Measurements from ENCODE around the gene CCDC107. TPM values are rescaled to one million over a fixed set of nuclear protein-coding genes. Genes with fewer than 3 reads are reported as not detected.
A peak's percentile ranks its signal among the peaks of the same experiment; 100 is the strongest.
"Not testable (repeated sequence)": the region's sequence is repeated elsewhere in the genome, so short reads cannot be mapped to it uniquely, and the experiment has no call there.

The CCDC107 gene
- total and polyA plus RNA-seq, 8 donors = 13.8 to 84.7 (median 23.0) TPM

GRCh38 chr9:35639631-35640030 is 18.5 kb upstream of the CCDC107 start:
- FAIRE-seq (no peak), DNase-seq (no peak), ATAC-seq (no peak)
- H3K4me3 ChIP-seq = no peak overlapping the region
- no peaks in the 10 kb centered on the region for H3K27me3 ChIP-seq
- no peak overlapping the region for H3K27ac ChIP-seq
- no peaks in the 10 kb centered on the region for H3K4me1 ChIP-seq
- intact Hi-C loops (cut with DNase I) = loop anchor here in 1 of 3 donors (10.0 kb wide), 1 partner anchor 65 kb away; no protein-coding TSS in a partner anchor
- no peak for TF ChIP-seq CTCF (IDR thresholded peaks at IDR 0.05)
- no peaks in the 10 kb centered on the region for H3K9me3 ChIP-seq
- 69 to 83% methylated on average over 1 of the region's 1 CpG for WGBS, 2 donors
- H3K36me3 ChIP-seq = no peaks in the 10 kb centered on the region

- H3K27ac ChIP-seq, FAIRE-seq, H3K9me3 ChIP-seq, H3K4me3 ChIP-seq, H3K4me1 ChIP-seq, H3K27me3 ChIP-seq, H3K36me3 ChIP-seq, ATAC-seq: not testable (repeated sequence)
- WGBS, 2 donors = 94 to 96% methylated on average over 15 of the region's 15 CpGs
- intact Hi-C loops (cut with DNase I) = loop anchor here in 1 of 3 donors (10.0 kb wide), 1 partner anchor 64 kb away; no protein-coding TSS in a partner anchor
- DNase-seq = peak in 1 of 6 donors; percentile 23
Measured at GRCh38 chr9:35640431-35640830, 17.7 kb upstream of the CCDC107 start.

GRCh38 chr9:35641478-35641877 is 16.6 kb upstream of the CCDC107 start:
- DNase-seq, H3K36me3 ChIP-seq, H3K4me1 ChIP-seq, H3K9me3 ChIP-seq, H3K4me3 ChIP-seq, ATAC-seq, FAIRE-seq, H3K27me3 ChIP-seq, H3K27ac ChIP-seq: not testable (repeated sequence)
- WGBS, 2 donors = 91 to 95% methylated on average over 3 of the region's 3 CpGs
- intact Hi-C loops (cut with DNase I) = loop anchor here in 1 of 3 donors (10.0 kb wide), 1 partner anchor 63 kb away; no protein-coding TSS in a partner anchor

- TF ChIP-seq CTCF (IDR thresholded peaks at IDR 0.05) = no peak
- no peaks in the 10 kb centered on the region for H3K36me3 ChIP-seq
- no peak overlapping the region for H3K4me3 ChIP-seq
- WGBS, 2 donors = 85 to 89% methylated on average over 12 of the region's 12 CpGs
- DNase-seq (peak in 1 of 6 donors; percentile 16), ATAC-seq (no peak), FAIRE-seq (no peak)
- H3K4me1 ChIP-seq = peaks cover 0 to 6% (median 0%) of the 10 kb centered on the region in 3 donors
- intact Hi-C loops (cut with DNase I) = loop anchor here in 1 of 3 donors (10.0 kb wide), 1 partner anchor 62 kb away; no protein-coding TSS in a partner anchor
- no peaks in the 10 kb centered on the region for H3K9me3 ChIP-seq
- H3K27ac ChIP-seq = no peak overlapping the region
- no peaks in the 10 kb centered on the region for H3K27me3 ChIP-seq
Measured at GRCh38 chr9:35643046-35643445, 15.0 kb upstream of the CCDC107 start.

GRCh38 chr9:35645736-35646135 is 12.4 kb upstream of the CCDC107 start:
- H3K27me3 ChIP-seq, H3K9me3 ChIP-seq, FAIRE-seq, ATAC-seq, H3K36me3 ChIP-seq, H3K4me1 ChIP-seq: not testable (repeated sequence)
- DNase-seq = peak in 1 of 6 donors; percentile 40
- Histone ChIP-seq H3K4me3 (peak overlapping the region; percentile 30 to 67 (median 48)), H3K27ac (peak overlapping the region; percentile 72 to 94 (median 82))
- intact Hi-C loops (cut with DNase I) = loop anchor here in 1 of 3 donors (10.0 kb wide), 1 partner anchor 59 kb away; no protein-coding TSS in a partner anchor
- WGBS, 2 donors = 25 to 33% methylated on average over 10 of the region's 10 CpGs

GRCh38 chr9:35646153-35646532 is 11.9 kb upstream of the CCDC107 start:
- WGBS, 2 donors = 0% methylated on average over 11 of the region's 11 CpGs

More at GRCh38 chr9:35646153-35646532, 11.9 kb upstream of the CCDC107 start:
- DNase-seq (peak in 5 of 6 donors; percentile 50 to 66 (median 60)), FAIRE-seq (no peak), ATAC-seq (peak; percentile 57 to 73 (median 66))
- intact Hi-C loops (cut with DNase I) = loop anchor here in 1 of 3 donors (10.0 kb wide), 1 partner anchor 59 kb away; no protein-coding TSS in a partner anchor
- Histone ChIP-seq H3K27me3 (no peaks in the 10 kb centered on the region), H3K4me1 (peaks cover 0 to 6% (median 0%) of the 10 kb centered on the region in 3 donors), H3K9me3 (no peaks in the 10 kb centered on the region), H3K27ac (peak overlapping the region; percentile 72 to 94 (median 82)), H3K36me3 (no peaks in the 10 kb centered on the region), H3K4me3 (peak overlapping the region; percentile 30 to 67 (median 48))
- TF ChIP-seq CTCF (IDR thresholded peaks at IDR 0.05) = no peak
